Epithelial cell of alveolus of lung (primary cell): ENCODE results near the gene WFDC5. TPM values are rescaled to one million over a fixed set of nuclear protein-coding genes. Genes with fewer than 3 reads are reported as not detected.

Experiments used
- total RNA-seq: library from RNA; depleted of rRNA; stranded (reverse); fragments of >200 nt; gene quantifications from 2 replicates; pipeline ENCODE4 v1.2.1, GENCODE V29; 2015

The WFDC5 gene
- total RNA-seq = not detected in 2 replicates

GRCh38 chr20:45114465-45115385, at the start of gene WFDC5:
Gene WFDC5, minus strand, starts transcription at chr20:45115174. Its CDS starts 91 bp downstream, at chr20:45115083.

GRCh38 chr20:45124365-45124764, 9.4 kb upstream of the WFDC5 start, which contains the start of gene WFDC12:
Gene WFDC12, minus strand, starts transcription at chr20:45124465. Its CDS starts 18 bp downstream, at chr20:45124447.

DNA sequence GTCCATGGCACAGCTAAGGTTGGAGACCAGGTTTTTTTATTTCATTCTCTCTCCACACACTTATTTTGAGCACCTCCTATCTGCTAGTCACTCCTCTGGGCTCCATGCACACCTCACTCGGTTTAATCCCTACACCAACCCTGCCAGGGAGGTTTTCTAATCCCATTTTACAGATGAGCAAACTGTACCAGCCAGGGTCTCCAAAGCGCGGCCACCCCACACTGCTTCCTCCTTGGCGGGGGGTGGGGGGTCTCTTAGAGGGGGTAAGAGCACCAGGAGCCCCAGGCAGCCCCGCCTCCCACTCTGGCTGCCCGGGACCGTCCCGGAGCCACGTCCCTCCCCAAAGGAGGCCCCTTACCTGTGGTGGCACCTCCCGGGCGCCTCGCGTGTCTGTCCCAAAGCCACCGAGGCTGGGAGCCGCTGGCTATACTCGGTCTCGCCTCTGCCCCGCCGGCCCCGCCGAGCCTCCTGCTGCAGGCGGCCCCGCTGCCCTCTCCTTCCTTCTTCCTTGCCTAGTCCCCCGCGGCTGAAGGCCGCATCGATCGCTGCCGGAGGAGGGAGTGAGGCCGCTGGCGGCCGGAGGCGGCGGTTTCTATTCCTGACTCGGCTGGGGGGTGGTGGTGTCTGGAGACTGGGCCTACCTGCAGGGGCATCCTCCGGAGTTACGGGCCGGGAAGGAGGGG, 14.3 kb downstream of the WFDC5 start, which contains the start of gene KCNS1:
TSS of gene KCNS1 (minus strand) at position 565 of the 683 bp plus-strand sequence. CDS start 1,891 bp downstream, outside the sequence.

Other genes with a start within 250 kb of the WFDC5 start
- 76.7 and 149 TPM in 2 replicates for gene YWHAB, start 229.5 kb downstream of the WFDC5 start, total RNA-seq
- 3.7 and 4.9 TPM in 2 replicates for gene PABPC1L, start 205.1 kb downstream of the WFDC5 start, total RNA-seq
- 26.7 and 54.7 TPM in 2 replicates for gene TOMM34, start 154.8 kb downstream of the WFDC5 start, total RNA-seq
- 13.7 and 16.4 TPM in 2 replicates for gene STK4, start 148.7 kb downstream of the WFDC5 start, total RNA-seq
- 0.26 TPM in 1 of 2 replicates, not detected in the other for gene KCNS1, start 14.0 kb downstream of the WFDC5 start, total RNA-seq
- gene WFDC12, start 9.3 kb upstream of the WFDC5 start, total RNA-seq = not detected in 2 replicates
- gene PI3, start 59.7 kb upstream of the WFDC5 start, total RNA-seq = not detected in 2 replicates
- not detected in 2 replicates for gene SEMG1, start 91.9 kb upstream of the WFDC5 start, total RNA-seq
- gene SEMG2, start 106.2 kb upstream of the WFDC5 start, total RNA-seq = not detected in 2 replicates
- gene SLPI, start 139.4 kb upstream of the WFDC5 start, total RNA-seq = 4.9 TPM in 1 of 2 replicates, not detected in the other
- not detected in 2 replicates for gene RBPJL, start 191.7 kb upstream of the WFDC5 start, total RNA-seq
- gene MATN4, start 193.1 kb upstream of the WFDC5 start, total RNA-seq = 0.80 TPM in 1 of 2 replicates, not detected in the other
- 54.1 and 176 TPM in 2 replicates for gene SDC4, start 233.2 kb upstream of the WFDC5 start, total RNA-seq
- 19.5 and 28.3 TPM in 2 replicates for gene SYS1, start 248.0 kb upstream of the WFDC5 start, total RNA-seq